Mononuclear cell (primary cell): ENCODE results near the gene SHH. TPM values are rescaled to one million over a fixed set of nuclear protein-coding genes. Genes with fewer than 3 reads are reported as not detected.

Experiments used
- H3K27me3 ChIP-seq: 2 replicates; pipeline ENCODE4 v1.6.0; 2011; ENCODE audit warnings: low read length, control low read depth; ENCODE audit not compliant: insufficient read depth
- H3K4me1 ChIP-seq: 2 replicates; pipeline ENCODE4 v1.5.1; 2011; ENCODE audit warnings: mild to moderate bottlenecking, low read length, control low read depth; ENCODE audit not compliant: insufficient read depth
- H3K4me3 ChIP-seq: 2 replicates; pipeline ENCODE4 v1.5.1; 2011; ENCODE audit warnings: mild to moderate bottlenecking, low read length, moderate library complexity
- H3K9me3 ChIP-seq: 2 replicates; pipeline ENCODE4 v1.5.1; 2011; ENCODE audit warnings: low read depth, mild to moderate bottlenecking, control low read depth, low read length
- total RNA-seq: library from RNA; depleted of rRNA; stranded (reverse); fragments of >200 nt; gene quantifications from one replicate; pipeline ENCODE4 v1.2.3, GENCODE V29; 2012

SHH gene
- 0.10 TPM for total RNA-seq

- no peak within 1 kb of the TSS for H3K4me3 ChIP-seq
- peaks cover 67% of the 10 kb centered on the region for H3K27me3 ChIP-seq
- H3K9me3 ChIP-seq: no peaks in the 10 kb centered on the region
- H3K4me1 ChIP-seq: no peaks in the 10 kb centered on the region
Measured at GRCh38 chr7:155811895-155812761, at the start of gene SHH. TSS of gene SHH (minus strand) at chr7:155812463. CDS start at chr7:155812122, 341 bp downstream.

GRCh38 chr7:155861480-155861868 lies 49.2 kb upstream of the SHH start:
- H3K9me3 ChIP-seq: no peaks in the 10 kb centered on the region
- no peaks in the 10 kb centered on the region for H3K27me3 ChIP-seq
- H3K4me1 ChIP-seq: no peaks in the 10 kb centered on the region
- no peak overlapping the region for H3K4me3 ChIP-seq

- no peak overlapping the region for H3K4me3 ChIP-seq
- H3K4me1 ChIP-seq: no peaks in the 10 kb centered on the region
- no peaks in the 10 kb centered on the region for H3K27me3 ChIP-seq
- H3K9me3 ChIP-seq: no peaks in the 10 kb centered on the region
Measured at GRCh38 chr7:155860840-155861479, 48.7 kb upstream of the SHH start.

- Histone ChIP-seq H3K4me1 (no peaks in the 10 kb centered on the region), H3K9me3 (no peaks in the 10 kb centered on the region), H3K4me3 (no peak overlapping the region), H3K27me3 (no peaks in the 10 kb centered on the region)
Measured at GRCh38 chr7:155860461-155860839, 48.2 kb upstream of the SHH start.

GRCh38 chr7:155858521-155859061 lies 46.3 kb upstream of the SHH start:
- Histone ChIP-seq H3K9me3 (no peaks in the 10 kb centered on the region), H3K27me3 (no peaks in the 10 kb centered on the region), H3K4me1 (no peaks in the 10 kb centered on the region), H3K4me3 (no peak overlapping the region)

DNA sequence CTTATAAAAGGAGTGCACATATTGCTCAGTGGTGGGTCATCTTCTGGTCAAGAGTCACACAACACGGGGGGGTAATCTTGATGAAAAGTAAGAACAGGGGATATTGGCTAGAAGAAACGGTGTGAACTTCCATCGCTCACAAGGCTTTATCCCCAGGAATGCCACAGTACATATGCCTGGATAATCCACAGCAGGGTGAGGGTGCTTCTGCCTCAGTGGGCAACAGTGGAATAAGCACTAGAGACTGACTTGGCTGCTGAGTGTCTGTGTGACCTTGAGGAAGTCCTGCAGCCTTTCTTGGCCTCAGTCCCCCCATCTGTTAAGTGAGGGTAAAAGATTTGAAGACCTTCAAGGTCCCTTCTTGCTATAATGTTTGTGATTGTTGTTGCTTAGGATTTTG lies 44.9 kb upstream of the SHH start:
- Histone ChIP-seq H3K9me3 (no peaks in the 10 kb centered on the region), H3K4me3 (no peak overlapping the region), H3K27me3 (no peaks in the 10 kb centered on the region), H3K4me1 (no peaks in the 10 kb centered on the region)

GRCh38 chr7:155856656-155857055 lies 44.4 kb upstream of the SHH start:
- Histone ChIP-seq H3K27me3 (no peaks in the 10 kb centered on the region), H3K4me3 (no peak overlapping the region), H3K9me3 (no peaks in the 10 kb centered on the region), H3K4me1 (no peaks in the 10 kb centered on the region)

- Histone ChIP-seq H3K4me1 (no peaks in the 10 kb centered on the region), H3K9me3 (no peaks in the 10 kb centered on the region), H3K4me3 (no peak overlapping the region), H3K27me3 (no peaks in the 10 kb centered on the region)
Measured at GRCh38 chr7:155852426-155853301, 40.4 kb upstream of the SHH start.

DNA sequence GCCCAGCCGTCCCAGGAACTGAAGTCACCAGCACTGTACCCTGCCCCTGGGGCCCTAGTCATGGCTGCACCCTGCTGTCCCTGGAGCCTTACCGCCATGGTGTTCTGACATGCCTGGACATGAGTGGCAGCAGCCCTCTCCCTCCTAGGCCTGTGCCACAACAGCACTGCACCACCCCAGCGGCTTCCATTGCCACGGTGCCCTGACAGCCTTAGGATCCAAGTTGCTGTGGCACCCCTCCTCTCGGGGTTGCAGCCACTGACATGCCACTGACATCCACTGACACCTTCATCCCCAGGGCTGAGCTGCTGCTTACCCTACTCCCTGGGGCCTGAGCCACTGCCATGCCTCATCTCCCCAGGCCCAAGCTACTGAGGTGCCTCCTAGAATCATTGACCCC lies 39.6 kb upstream of the SHH start:
- Histone ChIP-seq H3K9me3 (no peaks in the 10 kb centered on the region), H3K4me3 (no peak overlapping the region), H3K4me1 (no peaks in the 10 kb centered on the region)

DNA sequence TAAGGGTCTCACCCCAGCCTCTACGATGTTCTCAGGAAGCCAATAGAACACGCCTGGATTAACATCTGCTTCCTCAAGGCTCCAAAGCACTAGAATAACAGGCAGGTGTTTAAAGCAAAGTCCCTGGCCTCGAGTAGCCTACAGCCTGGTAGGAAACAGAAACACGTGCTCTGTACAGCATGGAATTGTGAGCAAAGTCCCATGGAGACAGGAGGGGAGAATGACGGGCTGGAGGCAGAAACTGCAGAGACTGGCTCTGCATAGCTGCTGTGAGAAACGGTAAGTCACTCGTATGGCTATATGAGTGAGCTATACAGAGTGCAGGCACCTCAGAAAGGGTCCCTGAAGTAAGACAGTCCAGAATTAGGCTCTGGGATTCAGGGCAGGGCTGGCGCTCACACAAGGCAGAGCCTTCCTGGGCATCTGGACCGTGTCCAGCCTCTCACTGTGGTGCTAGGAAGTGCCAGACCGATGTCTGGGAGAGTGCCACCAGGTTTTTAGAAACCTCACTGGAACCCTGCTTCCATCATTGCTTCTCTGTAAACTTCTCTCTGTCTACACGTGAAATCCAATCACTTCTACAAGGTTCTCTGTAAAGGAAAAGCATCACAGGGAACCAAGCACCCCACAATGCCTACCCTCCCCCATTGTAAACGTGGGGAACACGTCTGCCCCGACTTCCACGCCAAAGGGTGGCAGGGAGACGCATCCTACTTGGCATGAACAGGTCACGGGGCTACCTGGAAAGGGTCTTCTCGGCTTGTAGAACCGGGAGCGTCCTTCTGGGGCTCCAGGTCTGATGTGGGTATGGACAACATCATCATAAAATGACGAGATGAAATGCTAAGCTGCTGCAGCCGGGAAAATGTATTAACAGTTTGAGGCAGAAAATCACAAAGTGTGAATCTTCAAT lies 38.8 kb upstream of the SHH start:
- Histone ChIP-seq H3K4me3 (no peak overlapping the region), H3K9me3 (no peaks in the 10 kb centered on the region), H3K4me1 (no peaks in the 10 kb centered on the region), H3K27me3 (no peaks in the 10 kb centered on the region)

More for the DNA sequence above, 39.6 kb upstream of the SHH start:
- H3K27me3 ChIP-seq: no peaks in the 10 kb centered on the region

- no peaks in the 10 kb centered on the region for H3K4me1 ChIP-seq
- H3K4me3 ChIP-seq: no peak overlapping the region
- H3K27me3 ChIP-seq: no peaks in the 10 kb centered on the region
- no peaks in the 10 kb centered on the region for H3K9me3 ChIP-seq
Measured at GRCh38 chr7:155850001-155850436, 37.8 kb upstream of the SHH start.

DNA sequence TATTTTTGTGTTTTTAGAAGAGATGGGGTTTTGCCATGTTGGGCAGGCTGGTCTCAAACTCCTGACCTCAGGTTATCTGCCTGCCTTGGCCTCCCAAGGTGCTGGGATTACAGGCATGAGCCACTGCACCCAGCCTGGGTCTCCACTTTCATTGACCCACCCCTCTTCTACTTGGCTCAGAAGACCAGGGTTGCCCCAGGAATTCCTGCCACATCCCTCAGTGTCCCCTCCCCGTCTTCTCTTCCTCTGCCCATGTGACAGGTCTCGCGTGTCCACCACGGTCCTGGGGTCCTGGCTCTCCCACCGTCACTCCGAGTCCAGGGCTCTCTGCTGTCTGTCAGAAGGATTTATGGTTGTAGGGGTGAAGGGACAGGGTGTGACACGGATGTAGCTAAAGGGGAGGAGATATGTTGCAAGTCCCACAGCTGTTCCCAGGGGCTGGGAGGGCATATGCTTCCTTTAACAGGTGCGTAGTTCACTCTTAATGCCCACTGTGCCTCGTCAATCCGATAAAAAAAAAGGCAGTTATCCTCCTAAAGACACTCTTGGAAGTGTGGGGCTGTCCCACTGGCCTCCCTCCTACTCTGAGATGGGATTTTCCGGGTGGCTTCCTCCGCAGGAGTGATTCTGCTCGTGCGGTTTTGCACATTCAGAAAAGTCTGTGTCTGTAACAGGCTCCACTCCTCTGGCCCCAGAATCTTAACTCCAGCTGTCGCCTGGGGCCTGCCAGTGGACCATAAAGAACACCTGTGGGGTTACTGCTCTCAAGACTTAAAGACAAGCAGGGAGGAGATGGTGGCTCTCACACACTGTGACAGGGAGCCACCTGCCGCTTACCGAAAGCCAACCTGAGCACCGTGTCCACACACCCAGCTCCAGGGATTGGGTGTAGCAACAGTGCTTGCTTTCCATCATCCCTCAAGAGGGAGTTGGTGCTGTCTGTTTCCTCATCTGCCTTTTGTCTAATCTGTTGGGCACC lies 36.7 kb upstream of the SHH start:
- Histone ChIP-seq H3K4me3 (no peak overlapping the region), H3K4me1 (no peaks in the 10 kb centered on the region), H3K9me3 (no peaks in the 10 kb centered on the region), H3K27me3 (no peaks in the 10 kb centered on the region)

DNA sequence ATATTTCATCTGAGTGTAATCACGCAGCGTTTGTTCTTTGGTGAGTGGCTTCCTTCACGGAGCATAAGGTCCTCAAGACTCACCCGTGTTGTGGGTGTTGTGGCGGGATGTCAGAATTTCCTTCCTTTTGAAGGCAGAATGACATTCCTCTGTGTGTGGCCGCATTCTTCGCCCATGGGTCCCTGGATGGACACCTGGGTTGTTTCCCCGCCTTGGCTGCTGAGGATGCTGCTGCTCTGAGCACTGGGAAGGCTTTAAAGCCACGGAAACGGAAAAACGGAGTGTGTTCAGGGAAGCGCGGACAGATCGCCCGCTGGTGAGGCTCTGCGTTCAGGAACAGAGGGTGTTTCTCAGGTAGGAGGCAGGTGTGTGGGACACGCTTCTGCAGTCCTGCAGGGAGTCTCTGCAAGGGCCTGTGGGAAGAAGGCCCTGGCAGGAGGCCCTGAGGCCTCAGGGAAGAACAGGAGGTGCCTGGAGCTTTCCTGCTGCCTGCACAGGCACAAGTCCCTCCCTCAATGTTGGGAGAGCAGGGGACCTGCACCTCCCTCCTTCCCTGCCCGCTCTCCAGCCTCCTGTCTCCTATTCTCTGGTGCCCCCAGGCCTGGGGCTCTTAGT lies 35.7 kb upstream of the SHH start:
- no peaks in the 10 kb centered on the region for H3K9me3 ChIP-seq
- H3K27me3 ChIP-seq: no peaks in the 10 kb centered on the region
- H3K4me3 ChIP-seq: no peak overlapping the region
- no peaks in the 10 kb centered on the region for H3K4me1 ChIP-seq
